GM10248 (cell line): ENCODE data around the gene CCDC192.
"Not testable (repeated sequence)": the region's sequence is repeated elsewhere in the genome, so short reads cannot be mapped to it uniquely, and the experiment has no call there.

ENCODE experiments used
- CTCF ChIA-PET: fragments of 300-600 bp; sonication (Branson Sonifier 250); formaldehyde crosslinking; extraction: SDS; loops from one replicate; lab custom pipeline; 2021; ENCODE audit warnings: antibody characterized with exemption; lab: Yijun Ruan, JAX
- POLR2A ChIA-PET: fragments of 350-650 bp; sonication (Branson Sonifier 250); formaldehyde crosslinking; extraction: SDS; loops from one replicate; lab custom pipeline; 2020; ENCODE audit warnings: antibody characterized with exemption; lab: Yijun Ruan, JAX
- DNase-seq: peaks from one replicate; pipeline ENCODE4 v3.0.0; 2012; ENCODE audit errors: extremely low spot score
- CTCF ChIP-seq: IDR thresholded peaks from 2 replicates; pipeline ENCODE4 v1.5.1; 2012; ENCODE audit warnings: mild to moderate bottlenecking, low read depth; ENCODE audit errors: extremely low read depth, missing control alignments, control extremely low read depth

Gene CCDC192

GRCh38 chr5:127739807-127740384 is 36.7 kb downstream of the CCDC192 start:
- no peak for TF ChIP-seq CTCF
- CTCF ChIA-PET: no interaction called here

DNA sequence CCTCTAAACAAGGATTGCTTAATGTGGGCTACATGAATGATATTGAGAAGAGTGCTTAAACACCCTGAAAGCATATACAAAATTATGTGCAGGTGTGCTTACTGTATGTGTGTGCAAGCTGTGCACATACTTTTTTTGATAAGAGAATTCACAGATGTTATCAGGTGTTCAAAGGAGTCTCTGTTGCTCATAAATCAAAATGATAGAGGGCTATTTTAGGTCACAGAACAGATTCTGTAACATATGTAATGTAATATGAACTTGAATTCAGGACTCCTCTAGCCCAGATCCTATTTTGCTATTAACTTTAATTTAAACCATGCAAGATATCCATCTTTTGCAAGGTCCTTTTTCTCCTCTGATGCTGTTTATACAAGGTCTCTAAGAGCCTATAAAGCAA is 38.2 kb downstream of the CCDC192 start:
- TF ChIP-seq CTCF: no peak
- POLR2A ChIA-PET: no interaction called here
- CTCF ChIA-PET: no interaction called here
- no peak for DNase-seq

More at GRCh38 chr5:127739807-127740384, 36.7 kb downstream of the CCDC192 start:
- no peak for DNase-seq
- POLR2A ChIA-PET: no interaction called here

DNA sequence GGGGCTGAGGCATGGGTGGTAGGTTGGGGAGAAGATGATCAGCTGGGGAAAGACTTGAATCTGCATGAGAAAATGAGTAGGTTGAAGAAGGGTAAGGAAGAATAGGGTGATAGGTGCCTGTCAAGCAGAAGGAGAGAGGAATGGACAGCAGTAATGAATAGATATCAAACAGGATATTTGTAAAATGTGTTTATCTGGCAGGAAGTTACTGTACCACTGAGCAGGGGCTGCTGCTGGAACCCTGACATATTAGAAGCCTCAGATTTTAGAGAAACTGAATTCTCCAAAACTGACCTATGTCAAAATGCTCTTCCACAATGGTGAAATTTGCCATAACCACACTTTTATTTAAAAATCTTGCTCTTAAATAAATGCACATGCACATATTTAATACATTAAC is 41.0 kb downstream of the CCDC192 start:
- ChIA-PET POLR2A (no interaction called here), CTCF (interaction anchor here (1.3 kb wide), 1 partner anchor 12 kb away, joined by 4 read pairs; no protein-coding TSS in a partner anchor)
- TF ChIP-seq CTCF: no peak
- DNase-seq: no peak

DNA sequence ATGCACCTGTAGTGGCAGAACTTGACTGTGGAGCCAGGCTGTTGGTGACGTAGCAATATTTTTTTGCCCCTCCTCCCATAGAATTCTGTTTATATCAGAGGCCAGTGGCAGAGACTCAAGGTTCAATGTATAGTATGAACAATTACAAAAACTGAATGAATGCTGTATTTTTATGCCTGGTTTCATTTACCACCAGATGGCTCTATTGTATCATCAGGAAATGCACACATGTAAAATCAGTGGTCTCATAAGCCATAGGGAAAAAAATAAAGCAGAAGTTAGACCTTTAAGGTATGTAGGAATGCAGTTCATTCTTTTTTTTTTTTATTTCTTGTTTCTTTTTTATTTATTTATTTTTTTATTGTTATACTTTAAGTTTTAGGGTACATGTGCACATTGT is 43.6 kb downstream of the CCDC192 start:
- ChIA-PET POLR2A (no interaction called here), CTCF (no interaction called here)
- no peak for DNase-seq
- peak; percentile 34 for TF ChIP-seq CTCF

GRCh38 chr5:127752503-127753265 is 49.5 kb downstream of the CCDC192 start:
- CTCF ChIA-PET, POLR2A ChIA-PET, DNase-seq: not testable (repeated sequence)

GRCh38 chr5:127754259-127754658 is 51.1 kb downstream of the CCDC192 start:
- no peak for DNase-seq
- POLR2A ChIA-PET: no interaction called here
- CTCF ChIA-PET: interaction anchor here (1.5 kb wide), 1 partner anchor 448 kb away, joined by 3 read pairs; no protein-coding TSS in a partner anchor
- no peak for TF ChIP-seq CTCF

DNA sequence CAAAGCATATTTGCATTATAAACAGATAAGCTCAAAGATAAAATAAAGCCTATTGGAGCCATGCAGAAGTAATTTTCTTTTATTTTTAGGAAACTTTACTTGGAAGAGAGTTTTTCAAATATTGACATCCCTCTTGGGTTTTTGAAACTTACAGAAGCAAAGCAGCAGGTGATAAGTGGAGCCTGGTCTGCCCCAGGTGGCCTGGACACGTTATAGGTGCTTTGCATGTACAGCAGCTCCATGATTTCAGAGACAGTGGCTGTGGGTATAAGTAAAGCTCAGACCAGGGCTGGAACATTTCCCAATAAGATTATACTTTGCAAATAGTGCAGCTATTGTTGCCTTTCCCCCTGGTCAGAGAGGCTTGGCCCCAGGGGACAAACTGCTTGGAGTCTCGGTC is 51.5 kb downstream of the CCDC192 start:
- ChIA-PET POLR2A (no interaction called here), CTCF (interaction anchor here (1.5 kb wide), 1 partner anchor 447 kb away, joined by 3 read pairs; no protein-coding TSS in a partner anchor)
- TF ChIP-seq CTCF: no peak
- DNase-seq: no peak
